Thyroid gland (tissue), 4 donors: ENCODE data around the gene ADIPOR1. TPM values are rescaled to one million over a fixed set of nuclear protein-coding genes. Genes with fewer than 3 reads are reported as not detected.

ENCODE experiments used
- DNase-seq, 2 donors: peaks; one replicate each; pipeline ENCODE4 v3.0.0-alpha.2; 2019
- H3K27ac ChIP-seq, 3 donors: fragments of 200-600 bp; sonication (generic); 1 replicate in 2 of 3; 2 replicates in 1 of 3; pipeline ENCODE4 v1.5.1; 2016 to 2019; ENCODE audit warnings: mild to moderate bottlenecking in 1 of 3, moderate library complexity in 1 of 3
- H3K27me3 ChIP-seq: fragments of 200-600 bp; sonication (generic); one replicate; pipeline ENCODE4 v1.5.1; 2019
- H3K36me3 ChIP-seq, 2 donors: fragments of 200-600 bp; sonication (generic); one replicate each; pipeline ENCODE4 v1.5.1; 2016 to 2019
- H3K4me1 ChIP-seq, 2 donors: fragments of 200-600 bp; sonication (generic); one replicate each; pipeline ENCODE4 v1.5.1; 2017 to 2019
- H3K4me3 ChIP-seq, 3 donors: fragments of 200-600 bp; sonication (generic); replicated peaks in 1 of 3; 1 replicate in 2 of 3; 2 replicates in 1 of 3; pipeline ENCODE4 v1.5.1; 2016; ENCODE audit warnings: mild to moderate bottlenecking in 1 of 3
- H3K9me3 ChIP-seq: fragments of 200-600 bp; sonication (generic); one replicate; pipeline ENCODE4 v1.5.1; 2017
- CTCF ChIP-seq, 6 experiments: fragments of 200-600 bp in 3 of 6; fragments of 450-650 bp in 3 of 6; sonication (generic) in 3 of 6; IDR thresholded peaks; one replicate each; pipeline ENCODE4 v1.5.1; 2016 to 2019; ENCODE audit warnings: antibody characterized with exemption in 6 of 6, mild to moderate bottlenecking in 2 of 6, inconsistent platforms in 1 of 6, moderate library complexity in 1 of 6
- POLR2A ChIP-seq, 2 donors: fragments of 450-650 bp; IDR thresholded peaks; one replicate each; pipeline ENCODE4 v1.6.1; 2017; ENCODE audit warnings: antibody characterized with exemption in 2 of 2, mild to moderate bottlenecking in 2 of 2, moderate library complexity in 1 of 2
- WGBS, 2 donors: methylation state at CpG; one replicate each; pipeline ENCODE4 v1.1.5; 2017; 5-methylcytosine and 5-hydroxymethylcytosine counted together
- intact Hi-C: fragments of 100-400 bp; cut with DNase I; formaldehyde crosslinking; loops from one replicate; pipeline ENCODE4 v1.15.1; 2023
- total RNA-seq, 4 donors: library from RNA; depleted of rRNA; stranded (reverse); fragments of >200 nt; gene quantifications; one replicate each; pipeline ENCODE4 v1.2.3, GENCODE V29; 2016

ADIPOR1 gene
- total RNA-seq, 4 donors from 2014 or later = 76.3 to 108 (median 81.2) TPM

- intact Hi-C loops = no loop called here
- H3K4me3 ChIP-seq = no peak overlapping the region
- DNase-seq = no peak
- TF ChIP-seq CTCF (IDR thresholded peaks at IDR 0.05) = no peak
- no peak for TF ChIP-seq POLR2A (IDR thresholded peaks at IDR 0.05)
- no peaks in the 10 kb centered on the region for H3K27me3 ChIP-seq
- H3K27ac ChIP-seq = no peak overlapping the region
- H3K9me3 ChIP-seq = no peaks in the 10 kb centered on the region
- H3K36me3 ChIP-seq = no peaks in the 10 kb centered on the region
- WGBS, 2 donors = 79 to 87% methylated on average over 3 of the region's 3 CpGs
- no peaks in the 10 kb centered on the region for H3K4me1 ChIP-seq
Observed at GRCh38 chr1:202982715-202983430, 24.8 kb upstream of the ADIPOR1 start.

GRCh38 chr1:202981939-202982338 lies 23.8 kb upstream of the ADIPOR1 start:
- Histone ChIP-seq H3K36me3 (no peaks in the 10 kb centered on the region), H3K9me3 (no peaks in the 10 kb centered on the region), H3K27me3 (no peaks in the 10 kb centered on the region), H3K27ac (no peak overlapping the region), H3K4me3 (no peak overlapping the region), H3K4me1 (no peaks in the 10 kb centered on the region)
- no peak for DNase-seq
- 69 to 71% methylated on average over 2 of the region's 2 CpGs for WGBS, 2 donors
- no peak for TF ChIP-seq POLR2A (IDR thresholded peaks at IDR 0.05)
- no peak for TF ChIP-seq CTCF (IDR thresholded peaks at IDR 0.05)
- intact Hi-C loops = no loop called here

DNA sequence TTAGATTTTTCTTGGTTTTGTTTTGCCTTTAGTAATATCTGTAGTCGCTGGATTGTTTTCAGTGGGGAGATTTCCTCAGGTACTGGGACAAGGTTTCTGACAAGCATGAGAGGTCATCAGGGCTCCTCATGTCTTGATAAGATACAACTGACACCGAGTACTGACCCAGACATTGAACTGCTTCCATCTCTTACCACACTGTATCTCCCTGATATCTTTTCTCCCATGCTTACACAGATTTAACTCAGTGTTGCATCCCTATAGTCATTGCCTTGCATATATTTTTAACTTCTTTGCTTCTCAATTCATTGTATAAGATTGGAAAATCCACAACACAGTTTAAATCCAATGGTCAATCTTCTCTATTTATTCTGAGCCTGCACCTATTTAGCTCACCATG lies 21.3 kb upstream of the ADIPOR1 start:
- DNase-seq = no peak
- no peaks in the 10 kb centered on the region for H3K4me1 ChIP-seq
- no peak for TF ChIP-seq POLR2A (IDR thresholded peaks at IDR 0.05)
- no peak for TF ChIP-seq CTCF (IDR thresholded peaks at IDR 0.05)
- H3K9me3 ChIP-seq = no peaks in the 10 kb centered on the region
- H3K36me3 ChIP-seq = no peaks in the 10 kb centered on the region
- no peak overlapping the region for H3K27ac ChIP-seq
- intact Hi-C loops = no loop called here
- H3K4me3 ChIP-seq = no peak overlapping the region
- H3K27me3 ChIP-seq = no peaks in the 10 kb centered on the region
- 83 to 84% methylated on average over 2 of the region's 2 CpGs for WGBS, 2 donors

DNA sequence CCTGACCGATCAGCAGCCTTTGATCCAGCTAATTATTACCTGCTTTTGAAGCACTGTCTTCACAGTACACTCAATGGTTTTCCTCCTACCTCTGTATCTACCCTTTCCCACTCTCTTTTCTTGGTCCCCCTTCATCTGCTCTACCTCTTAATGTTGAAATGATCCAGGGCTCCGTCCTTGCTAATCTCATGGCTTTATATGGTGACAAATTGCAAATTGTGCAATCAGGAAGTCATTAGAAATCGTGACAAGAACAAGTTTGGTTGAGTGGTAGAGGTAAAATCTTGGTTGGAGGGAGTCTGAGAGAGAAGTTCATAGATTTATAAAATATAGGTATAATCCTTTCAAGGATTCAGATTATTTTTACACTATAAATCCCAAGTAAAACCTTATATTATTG lies 18.5 kb upstream of the ADIPOR1 start:
- H3K27ac ChIP-seq = no peak overlapping the region
- H3K4me3 ChIP-seq = no peak overlapping the region
- no peak for TF ChIP-seq CTCF (IDR thresholded peaks at IDR 0.05)
- intact Hi-C loops = no loop called here
- H3K36me3 ChIP-seq = no peaks in the 10 kb centered on the region
- no peaks in the 10 kb centered on the region for H3K4me1 ChIP-seq
- no peak for DNase-seq
- no peaks in the 10 kb centered on the region for H3K9me3 ChIP-seq
- 43 to 60% methylated on average over 3 of the region's 3 CpGs for WGBS, 2 donors
- no peaks in the 10 kb centered on the region for H3K27me3 ChIP-seq

- no peak overlapping the region for H3K27ac ChIP-seq
- no peak for DNase-seq
- H3K27me3 ChIP-seq = no peaks in the 10 kb centered on the region
- TF ChIP-seq CTCF (IDR thresholded peaks at IDR 0.05) (no peak), POLR2A (IDR thresholded peaks at IDR 0.05) (no peak)
- no peaks in the 10 kb centered on the region for H3K4me1 ChIP-seq
- 82 to 86% methylated on average over 3 of the region's 3 CpGs for WGBS, 2 donors
- H3K9me3 ChIP-seq = no peaks in the 10 kb centered on the region
- intact Hi-C loops = no loop called here
- H3K4me3 ChIP-seq = no peak overlapping the region
- H3K36me3 ChIP-seq = no peaks in the 10 kb centered on the region
Observed at GRCh38 chr1:202974856-202975255, 16.7 kb upstream of the ADIPOR1 start.
